ENCODE results near the gene BCCIP. TPM values are rescaled to one million over a fixed set of nuclear protein-coding genes. Genes with fewer than 3 reads are reported as not detected.

The BCCIP gene
- total RNA-seq (2012; rRNA removed) = 71.4 and 72.0 TPM in 2 replicates

DNA sequence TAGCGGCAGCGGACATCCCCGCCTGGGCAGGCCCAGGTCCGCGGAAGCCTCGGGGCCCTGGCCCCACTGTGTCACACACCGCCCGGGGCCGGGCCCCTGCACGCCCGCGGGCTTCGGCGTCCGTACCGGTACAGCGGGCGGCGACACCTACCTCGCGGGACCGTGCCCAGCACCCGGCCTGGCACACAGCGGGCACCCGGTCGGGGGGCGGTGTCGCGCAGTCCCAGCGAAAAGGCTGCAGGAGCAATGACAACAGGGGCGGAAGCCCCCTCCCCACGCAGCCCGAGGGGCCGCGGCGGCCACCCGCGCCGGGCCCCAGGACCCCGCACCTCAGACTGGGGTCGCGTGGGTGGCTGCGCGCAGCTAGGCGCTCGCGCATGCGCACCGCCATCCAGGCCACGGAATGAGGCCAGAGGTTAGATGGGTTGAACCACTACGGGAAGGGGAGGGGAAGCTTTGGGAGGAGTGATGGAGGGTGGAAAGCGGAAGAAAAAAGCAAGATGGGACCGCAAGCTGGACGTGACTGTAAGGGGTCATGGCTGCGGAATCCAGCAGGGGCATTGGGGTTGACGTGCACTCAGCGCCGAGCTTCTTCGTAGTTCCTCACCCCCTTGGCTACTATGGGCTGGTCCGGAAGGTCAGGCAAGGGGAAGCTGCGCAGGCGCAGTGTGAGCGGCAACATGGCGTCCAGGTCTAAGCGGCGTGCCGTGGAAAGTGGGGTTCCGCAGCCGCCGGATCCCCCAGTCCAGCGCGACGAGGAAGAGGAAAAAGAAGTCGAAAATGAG is at the start of gene BCCIP, which contains the start of gene UROS:
BCCIP (plus strand) TSS at position 669 of the 785 bp plus-strand sequence; CDS start at position 681, 12 bp downstream.
UROS (minus strand) TSS at position 381 of the 785 bp plus-strand sequence. CDS start 6,759 bp downstream, outside the sequence.
- peak within 1 kb of the TSS; percentile 86 for H3K4me2 ChIP-seq (ENCODE audit: low read length)
- peak within 1 kb of the TSS; percentile 95 for H3K4me3 ChIP-seq (ENCODE audit: low read length)
- peaks cover 13% of the 10 kb centered on the region for H3K36me3 ChIP-seq (ENCODE audit: insufficient read depth, low read length)
- no peaks in the 10 kb centered on the region for H3K9me3 ChIP-seq (replicated peaks; ENCODE audit: low read length)
- no peaks in the 10 kb centered on the region for H3K27me3 ChIP-seq (ENCODE audit: control insufficient read depth, insufficient read depth, low read length)
- H3K4me1 ChIP-seq (ENCODE audit: control insufficient read depth, insufficient read depth, low read length) = peaks cover 28% of the 10 kb centered on the region
- H3K9ac ChIP-seq (ENCODE audit: low read depth, low read length) = peak within 1 kb of the TSS; percentile 87

DNA sequence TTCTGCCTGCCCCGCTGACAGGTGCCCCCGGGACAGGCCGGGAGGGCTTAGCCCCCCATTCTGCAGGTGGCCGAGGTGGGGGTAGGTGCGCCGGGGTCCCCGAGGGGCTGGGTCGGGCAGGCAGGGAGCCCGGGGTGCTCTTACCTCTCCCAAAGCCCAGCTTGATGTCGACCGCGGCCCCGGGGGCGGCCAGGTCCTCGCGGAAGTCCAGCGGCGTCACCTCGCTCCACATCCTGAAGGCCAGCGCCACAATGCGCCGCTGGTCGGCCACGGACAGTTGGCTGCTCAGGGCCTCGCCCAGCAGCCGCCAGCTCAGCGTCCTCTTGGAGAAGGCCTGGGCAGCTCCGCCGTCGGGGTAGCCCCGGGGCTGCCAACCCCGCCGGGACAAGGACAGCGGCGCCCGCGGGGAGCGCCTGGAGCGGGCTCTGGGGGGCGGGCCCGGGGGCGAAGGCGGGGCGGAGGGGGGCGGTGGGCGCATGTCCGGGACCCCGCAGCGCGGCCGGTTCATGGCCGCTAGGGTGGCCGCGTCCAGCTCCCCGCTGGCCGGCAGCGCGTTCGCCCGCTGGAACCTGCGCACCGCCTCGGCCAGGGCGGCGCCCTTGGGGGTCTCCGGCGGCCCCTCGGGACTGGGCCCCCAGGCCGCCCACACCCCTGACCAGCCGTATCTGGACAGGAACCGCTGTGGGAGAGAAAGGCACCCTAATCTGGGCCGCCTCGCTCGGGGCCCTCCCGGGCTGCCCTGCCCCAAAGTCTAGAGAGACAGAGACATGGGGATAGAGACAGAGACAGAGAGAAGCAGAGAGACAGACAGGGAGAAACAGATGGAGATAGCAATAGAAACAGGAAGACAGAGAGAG is 49.4 kb upstream of the BCCIP start:
- no peaks in the 10 kb centered on the region for H3K4me1 ChIP-seq (ENCODE audit: control insufficient read depth, insufficient read depth, low read length)
- H3K36me3 ChIP-seq (ENCODE audit: insufficient read depth, low read length) = no peaks in the 10 kb centered on the region
- no peak overlapping the region for H3K4me2 ChIP-seq (ENCODE audit: low read length)
- H3K27me3 ChIP-seq (ENCODE audit: control insufficient read depth, insufficient read depth, low read length) = no peaks in the 10 kb centered on the region
- H3K9me3 ChIP-seq (replicated peaks; ENCODE audit: low read length) = no peaks in the 10 kb centered on the region
- no peak overlapping the region for H3K9ac ChIP-seq (ENCODE audit: low read depth, low read length)
- no peak overlapping the region for H3K4me3 ChIP-seq (ENCODE audit: low read length)

DNA sequence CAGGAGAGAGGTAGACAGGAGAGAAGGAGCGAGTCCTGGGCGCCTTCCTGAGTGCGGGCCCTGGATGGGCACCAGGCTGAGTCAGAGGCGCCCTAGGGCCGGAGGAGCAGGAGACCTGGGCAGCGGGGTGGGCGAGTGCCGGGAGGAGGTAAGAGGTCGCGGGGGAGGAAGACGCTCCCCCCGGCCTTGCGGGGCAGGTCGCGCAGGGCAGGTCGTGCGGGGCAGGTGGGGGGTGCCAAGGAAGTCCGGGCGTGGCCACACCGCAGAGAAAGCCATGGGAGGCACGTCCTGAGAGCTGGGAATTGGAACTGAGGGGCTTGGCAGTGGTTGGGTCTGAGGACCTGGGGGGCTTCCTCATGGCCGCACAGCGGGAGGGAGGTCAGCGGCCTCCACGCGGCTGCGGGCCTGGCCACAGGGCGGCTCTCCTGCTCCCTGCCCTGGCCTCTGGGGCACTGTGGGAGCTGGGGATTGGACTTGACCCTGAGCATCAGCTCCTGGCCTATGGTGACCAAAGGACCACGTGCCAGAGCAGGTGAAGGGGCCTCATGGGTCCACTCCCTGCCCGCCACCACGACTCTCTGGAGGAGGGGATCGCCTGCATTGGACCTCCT is 48.7 kb upstream of the BCCIP start:
- H3K4me1 ChIP-seq (ENCODE audit: control insufficient read depth, insufficient read depth, low read length) = no peaks in the 10 kb centered on the region
- H3K36me3 ChIP-seq (ENCODE audit: insufficient read depth, low read length) = no peaks in the 10 kb centered on the region
- H3K9me3 ChIP-seq (replicated peaks; ENCODE audit: low read length) = no peaks in the 10 kb centered on the region
- no peak overlapping the region for H3K4me3 ChIP-seq (ENCODE audit: low read length)
- no peak overlapping the region for H3K9ac ChIP-seq (ENCODE audit: low read depth, low read length)
- H3K27me3 ChIP-seq (ENCODE audit: control insufficient read depth, insufficient read depth, low read length) = no peaks in the 10 kb centered on the region
- H3K4me2 ChIP-seq (ENCODE audit: low read length) = no peak overlapping the region

DNA sequence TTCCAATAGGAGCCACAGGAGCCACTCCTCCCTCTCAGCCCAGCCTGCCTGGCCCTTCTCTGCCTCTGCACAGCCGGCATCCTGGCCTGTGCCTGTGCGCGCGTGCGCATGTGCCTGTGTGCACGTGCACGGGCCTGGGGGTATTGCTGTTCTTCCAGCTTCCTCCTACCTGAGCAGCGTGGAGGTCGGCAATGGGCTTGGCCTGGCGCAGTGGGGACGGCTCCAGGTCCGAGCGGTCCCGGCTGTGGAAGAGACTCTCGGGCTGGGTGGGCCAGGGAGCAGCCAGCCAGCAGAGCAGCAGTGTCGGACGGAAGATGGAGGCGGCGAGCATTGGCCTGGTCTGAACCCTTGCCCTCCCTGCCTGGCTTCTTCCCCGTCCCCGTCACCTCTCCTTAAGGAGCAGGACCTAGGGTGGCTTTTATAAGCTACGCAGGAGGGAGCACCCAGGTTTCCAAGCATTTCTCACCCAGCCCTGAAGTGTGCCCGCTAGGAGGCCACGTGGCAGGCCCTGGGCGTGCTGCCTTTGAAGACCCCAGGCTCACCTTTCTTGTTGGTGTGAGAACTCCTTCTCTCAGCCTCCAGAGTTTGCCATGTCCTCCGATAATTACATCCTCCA is 47.7 kb upstream of the BCCIP start, which contains the start of gene MMP21:
MMP21 (minus strand) TSS at position 331 of the 616 bp plus-strand sequence; CDS start at position 331, 0 bp downstream.
- Histone ChIP-seq H3K27me3 (ENCODE audit: control insufficient read depth, insufficient read depth, low read length) (no peaks in the 10 kb centered on the region), H3K9ac (ENCODE audit: low read depth, low read length) (no peak within 1 kb of the TSS), H3K4me3 (ENCODE audit: low read length) (no peak within 1 kb of the TSS), H3K36me3 (ENCODE audit: insufficient read depth, low read length) (no peaks in the 10 kb centered on the region), H3K4me2 (ENCODE audit: low read length) (no peak within 1 kb of the TSS), H3K4me1 (ENCODE audit: control insufficient read depth, insufficient read depth, low read length) (no peaks in the 10 kb centered on the region), H3K9me3 (replicated peaks; ENCODE audit: low read length) (no peaks in the 10 kb centered on the region)

DNA sequence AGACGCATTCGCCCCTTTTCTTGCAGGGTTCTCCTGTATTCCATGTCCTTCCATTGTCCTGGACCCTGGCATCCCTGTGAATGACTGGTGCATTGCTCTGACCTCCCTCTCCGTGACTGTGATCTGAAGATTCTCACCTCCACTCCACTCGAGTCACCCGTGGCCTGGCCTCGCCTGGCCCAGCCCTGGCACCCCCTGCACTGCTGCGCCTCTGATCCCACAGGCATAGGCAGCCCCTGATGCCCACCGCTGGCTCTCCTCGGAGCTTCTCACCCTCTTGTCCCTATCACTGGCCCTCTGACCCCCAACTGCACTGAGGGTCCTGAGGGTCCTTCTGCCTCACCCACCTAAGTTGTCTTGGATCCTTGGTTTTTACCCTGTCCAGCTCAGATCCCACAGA is 45.5 kb upstream of the BCCIP start:
- H3K36me3 ChIP-seq (ENCODE audit: insufficient read depth, low read length) = no peaks in the 10 kb centered on the region
- no peak overlapping the region for H3K9ac ChIP-seq (ENCODE audit: low read depth, low read length)
- no peak overlapping the region for H3K4me2 ChIP-seq (ENCODE audit: low read length)

DNA sequence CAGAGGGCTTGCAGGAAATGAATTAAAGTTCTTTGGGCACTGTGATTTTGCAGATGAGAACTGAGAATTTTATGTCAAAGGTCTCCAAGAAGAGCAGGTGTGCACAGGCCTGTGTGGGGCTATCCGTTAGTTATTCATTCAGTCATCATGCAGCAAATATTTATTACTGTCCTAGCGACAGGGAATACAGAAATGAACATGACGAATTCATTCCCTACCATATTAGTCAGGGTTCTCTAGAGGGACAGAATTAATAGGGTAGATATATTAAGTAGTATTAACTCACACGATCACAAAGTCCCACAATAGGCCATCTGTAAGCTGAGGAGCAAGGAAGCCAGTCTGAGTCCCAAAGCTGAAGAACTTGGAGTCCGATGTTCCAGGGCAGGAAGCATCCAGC is 44.8 kb upstream of the BCCIP start:
- Histone ChIP-seq H3K4me2 (ENCODE audit: low read length) (no peak overlapping the region), H3K9ac (ENCODE audit: low read depth, low read length) (no peak overlapping the region), H3K9me3 (replicated peaks; ENCODE audit: low read length) (no peaks in the 10 kb centered on the region), H3K27me3 (ENCODE audit: control insufficient read depth, insufficient read depth, low read length) (no peaks in the 10 kb centered on the region), H3K4me1 (ENCODE audit: control insufficient read depth, insufficient read depth, low read length) (no peaks in the 10 kb centered on the region), H3K36me3 (ENCODE audit: insufficient read depth, low read length) (no peaks in the 10 kb centered on the region), H3K4me3 (ENCODE audit: low read length) (no peak overlapping the region)

More for the DNA sequence above, 45.5 kb upstream of the BCCIP start:
- H3K9me3 ChIP-seq (replicated peaks; ENCODE audit: low read length) = no peaks in the 10 kb centered on the region
- H3K4me3 ChIP-seq (ENCODE audit: low read length) = no peak overlapping the region
- H3K27me3 ChIP-seq (ENCODE audit: control insufficient read depth, insufficient read depth, low read length) = no peaks in the 10 kb centered on the region
- H3K4me1 ChIP-seq (ENCODE audit: control insufficient read depth, insufficient read depth, low read length) = no peaks in the 10 kb centered on the region

DNA sequence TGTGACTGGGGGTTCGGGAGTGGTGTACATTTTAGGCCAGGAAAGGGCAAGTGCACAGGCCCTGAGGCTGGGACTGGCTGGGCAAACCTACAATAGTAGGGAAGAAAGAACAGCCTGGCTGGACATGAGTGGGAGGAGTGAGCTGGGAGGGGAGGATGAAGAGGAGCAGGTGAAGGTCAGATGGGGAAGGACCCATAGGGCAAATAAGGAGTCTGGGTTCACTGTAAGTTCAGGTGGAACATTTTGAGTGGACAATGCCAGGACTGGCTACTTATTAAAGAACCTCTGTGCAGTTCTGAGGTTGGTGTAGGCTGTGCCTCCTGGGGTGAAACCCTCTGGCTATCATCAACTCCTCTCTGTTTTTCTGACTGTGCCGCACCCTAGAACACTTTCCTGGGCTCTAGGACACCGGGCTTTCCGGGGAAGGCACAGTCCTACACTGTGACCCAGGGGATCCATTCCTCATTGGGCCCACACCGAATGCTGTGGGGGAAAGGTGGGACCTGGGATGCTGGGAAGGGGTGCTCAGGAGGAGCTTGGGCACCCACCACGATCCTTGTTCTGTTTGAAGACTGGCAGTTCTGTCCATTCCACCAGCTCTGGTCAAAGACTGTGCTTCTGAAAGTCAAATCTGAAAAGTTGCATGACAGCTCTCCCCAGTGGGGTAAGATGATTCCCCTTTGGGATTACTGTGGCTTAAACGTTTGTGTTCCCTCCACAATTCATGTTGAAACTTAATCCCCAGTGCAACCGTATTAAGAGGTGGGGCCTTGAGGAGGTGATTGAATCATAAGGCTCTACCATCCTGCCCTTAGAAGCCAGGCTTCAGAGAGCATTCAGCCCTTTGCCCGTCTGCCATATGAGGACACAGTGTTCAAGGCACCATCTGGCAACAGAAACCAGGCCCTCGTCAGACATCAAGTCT is 43.7 kb upstream of the BCCIP start:
- Histone ChIP-seq H3K27me3 (ENCODE audit: control insufficient read depth, insufficient read depth, low read length) (no peaks in the 10 kb centered on the region), H3K4me1 (ENCODE audit: control insufficient read depth, insufficient read depth, low read length) (no peaks in the 10 kb centered on the region), H3K4me3 (ENCODE audit: low read length) (no peak overlapping the region), H3K36me3 (ENCODE audit: insufficient read depth, low read length) (no peaks in the 10 kb centered on the region), H3K9me3 (replicated peaks; ENCODE audit: low read length) (no peaks in the 10 kb centered on the region), H3K4me2 (ENCODE audit: low read length) (no peak overlapping the region), H3K9ac (ENCODE audit: low read depth, low read length) (no peak overlapping the region)

DNA sequence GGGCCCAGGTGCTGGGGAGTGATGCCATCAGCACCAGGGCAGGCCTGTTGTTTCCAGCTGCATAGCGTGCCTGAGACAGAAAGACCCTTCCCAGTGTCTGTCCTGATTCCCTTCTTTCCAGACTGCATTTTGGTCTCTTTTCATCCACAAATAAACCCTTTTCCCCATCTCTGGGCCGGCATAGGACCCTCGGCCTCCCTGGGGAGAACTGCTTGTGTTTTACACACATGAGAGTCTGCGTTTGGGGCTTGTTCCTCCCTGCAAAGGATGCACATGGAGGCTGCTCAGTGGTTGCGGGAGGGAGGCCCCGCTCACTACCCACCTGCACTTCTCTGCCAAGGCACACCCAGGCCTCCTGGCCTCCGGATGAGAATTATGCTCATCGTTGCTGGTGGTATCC is 42.0 kb upstream of the BCCIP start:
- H3K36me3 ChIP-seq (ENCODE audit: insufficient read depth, low read length) = no peaks in the 10 kb centered on the region
- H3K9ac ChIP-seq (ENCODE audit: low read depth, low read length) = no peak overlapping the region
- no peaks in the 10 kb centered on the region for H3K9me3 ChIP-seq (replicated peaks; ENCODE audit: low read length)
- no peak overlapping the region for H3K4me2 ChIP-seq (ENCODE audit: low read length)
- no peaks in the 10 kb centered on the region for H3K4me1 ChIP-seq (ENCODE audit: control insufficient read depth, insufficient read depth, low read length)
- H3K27me3 ChIP-seq (ENCODE audit: control insufficient read depth, insufficient read depth, low read length) = no peaks in the 10 kb centered on the region
- H3K4me3 ChIP-seq (ENCODE audit: low read length) = no peak overlapping the region

DNA sequence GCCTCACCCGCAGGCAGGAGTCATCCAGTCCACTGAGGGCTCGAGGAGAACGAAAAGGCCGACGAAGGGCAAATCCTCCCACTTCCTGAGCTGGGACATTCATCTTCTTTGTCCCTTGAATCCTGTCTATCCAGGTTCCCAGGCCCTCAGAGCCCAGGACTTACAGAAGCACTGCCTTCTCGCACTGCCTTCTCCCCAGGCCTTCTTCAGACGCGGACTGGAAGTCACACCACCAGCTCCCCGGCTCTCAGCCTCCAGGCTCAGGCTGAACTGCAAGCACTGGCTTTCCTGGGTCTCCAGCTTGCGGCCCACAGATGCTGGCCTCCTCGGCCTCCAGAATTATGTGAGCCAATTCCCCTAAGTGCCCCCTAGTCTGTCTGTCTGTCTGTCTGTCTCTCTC is 41.3 kb upstream of the BCCIP start:
- Histone ChIP-seq H3K27me3 (ENCODE audit: control insufficient read depth, insufficient read depth, low read length) (no peaks in the 10 kb centered on the region), H3K9me3 (replicated peaks; ENCODE audit: low read length) (no peaks in the 10 kb centered on the region), H3K4me2 (ENCODE audit: low read length) (no peak overlapping the region), H3K36me3 (ENCODE audit: insufficient read depth, low read length) (no peaks in the 10 kb centered on the region), H3K9ac (ENCODE audit: low read depth, low read length) (no peak overlapping the region), H3K4me1 (ENCODE audit: control insufficient read depth, insufficient read depth, low read length) (no peaks in the 10 kb centered on the region), H3K4me3 (ENCODE audit: low read length) (no peak overlapping the region)

DNA sequence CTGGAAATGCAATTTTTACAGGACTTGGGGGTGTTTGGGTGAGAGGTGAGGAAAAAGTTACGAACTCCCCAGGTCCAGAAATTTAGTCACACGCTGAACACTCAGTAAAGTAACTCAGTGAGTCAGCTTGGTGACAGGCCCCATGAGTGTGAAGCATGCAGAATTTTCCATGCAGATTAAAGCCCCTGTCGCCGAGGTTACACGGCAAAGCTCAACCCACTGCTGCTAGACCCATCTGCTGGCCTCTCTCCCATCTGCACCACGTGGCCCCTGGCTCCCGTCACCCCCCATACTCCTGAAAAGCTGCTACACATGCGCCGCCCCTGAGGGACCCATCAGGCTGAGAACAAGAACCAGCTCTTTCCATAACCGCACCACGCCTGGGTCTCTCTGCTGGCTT is 40.7 kb upstream of the BCCIP start:
- Histone ChIP-seq H3K4me1 (ENCODE audit: control insufficient read depth, insufficient read depth, low read length) (no peaks in the 10 kb centered on the region), H3K4me2 (ENCODE audit: low read length) (no peak overlapping the region), H3K36me3 (ENCODE audit: insufficient read depth, low read length) (no peaks in the 10 kb centered on the region), H3K27me3 (ENCODE audit: control insufficient read depth, insufficient read depth, low read length) (no peaks in the 10 kb centered on the region), H3K9ac (ENCODE audit: low read depth, low read length) (no peak overlapping the region), H3K9me3 (replicated peaks; ENCODE audit: low read length) (no peaks in the 10 kb centered on the region), H3K4me3 (ENCODE audit: low read length) (no peak overlapping the region)
